Nephron (organoid): ENCODE data around the gene CSMD2.

Experiments used
- H3K27ac Mint-ChIP-seq, 3 experiments: 2 replicates each; pipeline ENCODE4 v1.8.0; 2020; ENCODE audit warnings: mixed read lengths in 3 of 3, mild to moderate bottlenecking in 2 of 3, moderate library complexity in 1 of 3
- H3K27me3 Mint-ChIP-seq: 2 replicates; pipeline ENCODE4 v1.8.0; 2021; ENCODE audit warnings: low read depth, mild to moderate bottlenecking, moderate library complexity, mixed read lengths
- H3K36me3 Mint-ChIP-seq: 2 replicates; pipeline ENCODE4 v1.8.0; 2020; ENCODE audit warnings: low read depth, mixed read lengths
- H3K4me1 Mint-ChIP-seq: 2 replicates; pipeline ENCODE4 v1.8.0; 2020; ENCODE audit warnings: mixed read lengths
- H3K4me3 Mint-ChIP-seq, 3 experiments: 2 replicates each; pipeline ENCODE4 v1.8.0; 2020; ENCODE audit warnings: mild to moderate bottlenecking in 3 of 3, mixed read lengths in 3 of 3, moderate library complexity in 2 of 3
- H3K9me3 Mint-ChIP-seq: 2 replicates; pipeline ENCODE4 v1.8.0; 2020; ENCODE audit warnings: mixed read lengths
- CTCF ChIP-seq, 3 experiments: fragments of 200-600 bp; sonication (generic); IDR thresholded peaks; one replicate each; pipeline ENCODE4 v1.5.0; 2021; ENCODE audit warnings: antibody characterized with exemption in 3 of 3; ENCODE audit not compliant: unreplicated experiment in 3 of 3

The CSMD2 gene

GRCh38 chr1:33641104-33641830 lies 523.8 kb downstream of the CSMD2 start:
- Mint-ChIP-seq H3K4me3 (no peak overlapping the region), H3K27me3 (peaks cover 24% of the 10 kb centered on the region), H3K36me3 (no peaks in the 10 kb centered on the region), H3K4me1 (peaks cover 4% of the 10 kb centered on the region), H3K9me3 (peaks cover 3% of the 10 kb centered on the region), H3K27ac (no peak overlapping the region)
- peak; percentile 27 to 41 (median 40) for TF ChIP-seq CTCF (IDR thresholded peaks at IDR 0.05; ENCODE audit: unreplicated experiment in 3 of 3)

- Mint-ChIP-seq H3K9me3 (no peaks in the 10 kb centered on the region), H3K4me3 (no peak overlapping the region), H3K36me3 (no peaks in the 10 kb centered on the region), H3K27me3 (peaks cover 24% of the 10 kb centered on the region), H3K4me1 (peaks cover 4% of the 10 kb centered on the region), H3K27ac (no peak overlapping the region)
- no peak for TF ChIP-seq CTCF (IDR thresholded peaks at IDR 0.05; ENCODE audit: unreplicated experiment in 3 of 3)
Observed at GRCh38 chr1:33640114-33640660, 524.8 kb downstream of the CSMD2 start.

- Mint-ChIP-seq H3K4me3 (no peak overlapping the region), H3K27ac (no peak overlapping the region), H3K9me3 (no peaks in the 10 kb centered on the region), H3K4me1 (peaks cover 4% of the 10 kb centered on the region), H3K27me3 (peaks cover 35% of the 10 kb centered on the region), H3K36me3 (no peaks in the 10 kb centered on the region)
- no peak for TF ChIP-seq CTCF (IDR thresholded peaks at IDR 0.05; ENCODE audit: unreplicated experiment in 3 of 3)
Observed at GRCh38 chr1:33637846-33638440, 527.1 kb downstream of the CSMD2 start.

- H3K4me3 Mint-ChIP-seq, result no peak overlapping the region
- no peak for TF ChIP-seq CTCF (IDR thresholded peaks at IDR 0.05; ENCODE audit: unreplicated experiment in 3 of 3)
- peaks cover 4% of the 10 kb centered on the region for H3K4me1 Mint-ChIP-seq
- peaks cover 34% of the 10 kb centered on the region for H3K27me3 Mint-ChIP-seq
- no peak overlapping the region for H3K27ac Mint-ChIP-seq
- H3K36me3 Mint-ChIP-seq, result no peaks in the 10 kb centered on the region
- H3K9me3 Mint-ChIP-seq, result no peaks in the 10 kb centered on the region
Observed at GRCh38 chr1:33636209-33636608, 528.8 kb downstream of the CSMD2 start.

- Mint-ChIP-seq H3K36me3 (no peaks in the 10 kb centered on the region), H3K4me3 (no peak overlapping the region), H3K27me3 (peaks cover 38% of the 10 kb centered on the region), H3K4me1 (peaks cover 4% of the 10 kb centered on the region), H3K9me3 (no peaks in the 10 kb centered on the region), H3K27ac (no peak overlapping the region)
- no peak for TF ChIP-seq CTCF (IDR thresholded peaks at IDR 0.05; ENCODE audit: unreplicated experiment in 3 of 3)
Observed at GRCh38 chr1:33635336-33636012, 529.6 kb downstream of the CSMD2 start.
